Neural progenitor cell (in vitro differentiated cells): Measurements from ENCODE around the gene CCL17. TPM values are rescaled to one million over a fixed set of nuclear protein-coding genes. Genes with fewer than 3 reads are reported as not detected.
A peak's percentile ranks its signal among the peaks of the same experiment; 100 is the strongest.

Experiments used
- DNase-seq: peaks from one replicate; pipeline ENCODE4 v3.0.0-alpha.2; 2016; ENCODE audit warnings: low spot score
- H2AFZ ChIP-seq: fragments of 200-600 bp; sonication (generic); replicated peaks from 2 replicates; pipeline ENCODE4 v1.6.1; 2016; ENCODE audit warnings: antibody characterized with exemption
- H3F3A ChIP-seq: fragments of 200-600 bp; sonication (generic); 2 replicates; pipeline ENCODE4 v1.6.1; 2016; ENCODE audit warnings: antibody characterized with exemption, low read depth
- H3K27ac ChIP-seq: fragments of 200-600 bp; sonication (generic); 2 replicates; pipeline ENCODE4 v1.5.1; 2016; ENCODE audit warnings: mild to moderate bottlenecking
- H3K27me3 ChIP-seq: fragments of 200-600 bp; sonication (generic); 2 replicates; pipeline ENCODE4 v1.6.1; 2016; ENCODE audit warnings: mild to moderate bottlenecking, moderate library complexity
- H3K36me3 ChIP-seq: fragments of 200-600 bp; sonication (generic); 2 replicates; pipeline ENCODE4 v1.5.1; 2016
- H3K4me1 ChIP-seq: fragments of 200-600 bp; sonication (generic); 2 replicates; pipeline ENCODE4 v1.6.1; 2016; ENCODE audit warnings: mixed run types
- H3K4me2 ChIP-seq: fragments of 200-600 bp; sonication (generic); 2 replicates; pipeline ENCODE4 v1.6.1; 2016
- H3K4me3 ChIP-seq: fragments of 200-600 bp; sonication (generic); 2 replicates; pipeline ENCODE4 v1.5.1; 2016
- H3K79me2 ChIP-seq: fragments of 200-600 bp; sonication (generic); 2 replicates; pipeline ENCODE4 v1.6.1; 2016; ENCODE audit warnings: low read depth
- H3K9ac ChIP-seq: fragments of 200-600 bp; sonication (generic); 2 replicates; pipeline ENCODE4 v1.6.1; 2016
- H3K9me3 ChIP-seq: fragments of 200-600 bp; sonication (generic); 2 replicates; pipeline ENCODE4 v1.5.1; 2016; ENCODE audit warnings: low read depth
- H4K20me1 ChIP-seq: fragments of 200-600 bp; sonication (generic); 2 replicates; pipeline ENCODE4 v1.6.1; 2016; ENCODE audit warnings: low read depth
- H3K27ac Mint-ChIP-seq: 3 replicates; pipeline ENCODE4 v1.8.0; 2021; ENCODE audit warnings: mixed read lengths
- H3K27me3 Mint-ChIP-seq: 2 replicates; pipeline ENCODE4 v1.8.0; 2022; ENCODE audit warnings: low read depth, mild to moderate bottlenecking, inconsistent platforms, moderate library complexity, mixed read lengths; ENCODE audit not compliant: insufficient read depth
- H3K36me3 Mint-ChIP-seq: 3 replicates; pipeline ENCODE4 v1.8.0; 2021; ENCODE audit warnings: mixed read lengths
- H3K4me1 Mint-ChIP-seq: 3 replicates; pipeline ENCODE4 v1.8.0; 2021; ENCODE audit warnings: mixed read lengths
- H3K4me3 Mint-ChIP-seq: 3 replicates; pipeline ENCODE4 v1.8.0; 2021; ENCODE audit warnings: mild to moderate bottlenecking, moderate library complexity, mixed read lengths
- H3K9me3 Mint-ChIP-seq: 3 replicates; pipeline ENCODE4 v1.8.0; 2020; ENCODE audit warnings: mixed read lengths
- EZH2 ChIP-seq: fragments of 200-600 bp; sonication (generic); IDR thresholded peaks from 2 replicates; pipeline ENCODE4 v1.6.1; 2017; ENCODE audit warnings: antibody characterized with exemption, mild to moderate bottlenecking, moderate library complexity
- EZH2phosphoT487 ChIP-seq: fragments of 200-600 bp; sonication (generic); IDR thresholded peaks from 2 replicates; pipeline ENCODE4 v1.6.1; 2017; ENCODE audit warnings: antibody characterized with exemption
- total RNA-seq: library from RNA; depleted of rRNA; stranded (reverse); fragments of >200 nt; gene quantifications from 2 replicates; pipeline ENCODE4 v1.2.3, GENCODE V29; 2015; ENCODE audit warnings: low replicate concordance
- TF ChIP-seq, protein P1 (sequence below): fragments of 200-600 bp; sonication (generic); IDR thresholded peaks from 2 replicates; pipeline ENCODE4 v1.5.1; 2017; ENCODE audit warnings: antibody characterized with exemption, mild to moderate bottlenecking

The CCL17 gene
- total RNA-seq, 1 donor from 2014 or later = not detected

- Mint-ChIP-seq H3K36me3 (no peaks in the 10 kb centered on the region), H3K9me3 (no peaks in the 10 kb centered on the region), H3K27me3 (peaks cover 7% of the 10 kb centered on the region), H3K27ac (peak overlapping the region; percentile 36), H3K4me1 (peaks cover 11% of the 10 kb centered on the region), H3K4me3 (no peak overlapping the region)
- no peak for DNase-seq
- TF ChIP-seq EZH2 = no peak
- H3K79me2 ChIP-seq = no peaks in the 10 kb centered on the region
- no peak overlapping the region for H2AFZ ChIP-seq
- no peaks in the 10 kb centered on the region for H3F3A ChIP-seq
- no peaks in the 10 kb centered on the region for H3K36me3 ChIP-seq
- no peak overlapping the region for H3K9ac ChIP-seq
- H3K4me2 ChIP-seq = no peak overlapping the region
- H3K27ac ChIP-seq = no peak overlapping the region
- no peaks in the 10 kb centered on the region for H4K20me1 ChIP-seq
- H3K4me3 ChIP-seq = no peak overlapping the region
- H3K4me1 ChIP-seq = peaks cover 8% of the 10 kb centered on the region
- H3K27me3 ChIP-seq = no peaks in the 10 kb centered on the region
- no peaks in the 10 kb centered on the region for H3K9me3 ChIP-seq
Measured at GRCh38 chr16:57367116-57367752, 37.3 kb upstream of the CCL17 start.

DNA sequence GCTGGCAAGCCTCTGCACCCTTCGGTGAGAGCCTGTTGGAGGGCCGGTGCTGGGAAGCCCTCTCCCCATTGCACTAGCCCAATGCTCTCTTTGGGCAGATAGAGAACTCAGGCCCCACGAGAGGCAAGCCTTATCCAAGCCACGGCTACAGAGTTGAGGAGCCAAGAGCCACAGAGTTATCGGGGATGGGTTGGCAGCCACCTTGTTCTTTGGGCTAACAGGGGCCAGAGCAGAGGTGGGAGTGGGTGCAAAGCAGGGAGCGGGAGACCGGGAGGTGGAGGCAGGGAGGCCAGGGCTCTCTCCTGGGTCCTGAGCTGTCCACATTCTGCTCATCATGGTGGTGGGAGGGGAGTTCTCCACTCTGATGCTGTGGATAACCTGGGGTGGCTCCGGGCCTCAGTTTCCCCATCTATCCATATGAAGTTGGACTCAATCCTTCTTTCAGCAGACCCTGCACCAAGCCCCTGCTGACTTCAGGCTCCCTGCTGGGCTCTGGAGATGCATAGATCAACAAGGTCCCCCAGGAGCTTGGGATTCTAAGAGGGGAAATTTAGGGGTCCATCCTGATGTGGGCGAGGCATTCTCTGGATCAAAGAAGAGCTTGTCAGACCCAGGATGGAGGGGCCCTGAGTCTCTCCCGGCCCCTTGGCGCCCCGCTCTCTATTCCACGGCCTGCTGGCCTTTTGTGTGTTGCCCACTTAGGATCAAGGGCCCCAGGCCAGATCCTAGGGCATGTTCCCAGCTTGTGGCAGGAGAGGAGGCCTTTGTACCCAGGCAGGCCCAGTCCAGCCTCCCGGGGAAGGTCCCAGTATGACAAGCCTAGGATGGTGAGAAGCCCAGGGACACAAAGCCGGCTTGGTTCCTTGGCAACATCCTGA, 32.8 kb upstream of the CCL17 start:
- Histone ChIP-seq H2AFZ (peak overlapping the region; percentile 80), H3K4me1 (peaks cover 28% of the 10 kb centered on the region), H4K20me1 (no peaks in the 10 kb centered on the region), H3K4me2 (peak overlapping the region; percentile 73), H3K36me3 (no peaks in the 10 kb centered on the region), H3K27me3 (no peaks in the 10 kb centered on the region), H3K9ac (no peak overlapping the region), H3K4me3 (no peak overlapping the region), H3K9me3 (no peaks in the 10 kb centered on the region), H3K79me2 (no peaks in the 10 kb centered on the region), H3F3A (peaks cover 2% of the 10 kb centered on the region), H3K27ac (no peak overlapping the region)
- Mint-ChIP-seq H3K9me3 (no peaks in the 10 kb centered on the region), H3K4me1 (peaks cover 37% of the 10 kb centered on the region), H3K27me3 (peaks cover 7% of the 10 kb centered on the region), H3K4me3 (peak overlapping the region; percentile 83), H3K27ac (peak overlapping the region; percentile 96), H3K36me3 (peaks cover 2% of the 10 kb centered on the region)
- TF ChIP-seq EZH2phosphoT487 (no peak), EZH2 (no peak)
- TF ChIP-seq, protein P1, sequence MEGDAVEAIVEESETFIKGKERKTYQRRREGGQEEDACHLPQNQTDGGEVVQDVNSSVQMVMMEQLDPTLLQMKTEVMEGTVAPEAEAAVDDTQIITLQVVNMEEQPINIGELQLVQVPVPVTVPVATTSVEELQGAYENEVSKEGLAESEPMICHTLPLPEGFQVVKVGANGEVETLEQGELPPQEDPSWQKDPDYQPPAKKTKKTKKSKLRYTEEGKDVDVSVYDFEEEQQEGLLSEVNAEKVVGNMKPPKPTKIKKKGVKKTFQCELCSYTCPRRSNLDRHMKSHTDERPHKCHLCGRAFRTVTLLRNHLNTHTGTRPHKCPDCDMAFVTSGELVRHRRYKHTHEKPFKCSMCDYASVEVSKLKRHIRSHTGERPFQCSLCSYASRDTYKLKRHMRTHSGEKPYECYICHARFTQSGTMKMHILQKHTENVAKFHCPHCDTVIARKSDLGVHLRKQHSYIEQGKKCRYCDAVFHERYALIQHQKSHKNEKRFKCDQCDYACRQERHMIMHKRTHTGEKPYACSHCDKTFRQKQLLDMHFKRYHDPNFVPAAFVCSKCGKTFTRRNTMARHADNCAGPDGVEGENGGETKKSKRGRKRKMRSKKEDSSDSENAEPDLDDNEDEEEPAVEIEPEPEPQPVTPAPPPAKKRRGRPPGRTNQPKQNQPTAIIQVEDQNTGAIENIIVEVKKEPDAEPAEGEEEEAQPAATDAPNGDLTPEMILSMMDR = no peak
- no peak for DNase-seq

- Histone ChIP-seq H3F3A (peaks cover 2% of the 10 kb centered on the region), H3K79me2 (no peaks in the 10 kb centered on the region), H4K20me1 (no peaks in the 10 kb centered on the region), H3K4me1 (peaks cover 28% of the 10 kb centered on the region), H3K4me3 (peak within 1 kb of the TSS; percentile 32), H3K9ac (no peak within 1 kb of the TSS), H2AFZ (peak within 1 kb of the TSS; percentile 80), H3K27ac (no peak within 1 kb of the TSS), H3K9me3 (no peaks in the 10 kb centered on the region), H3K27me3 (no peaks in the 10 kb centered on the region), H3K36me3 (no peaks in the 10 kb centered on the region), H3K4me2 (peak within 1 kb of the TSS; percentile 73)
- Mint-ChIP-seq H3K27me3 (peaks cover 8% of the 10 kb centered on the region), H3K36me3 (peaks cover 2% of the 10 kb centered on the region), H3K9me3 (no peaks in the 10 kb centered on the region), H3K4me3 (peak within 1 kb of the TSS; percentile 83), H3K27ac (peak within 1 kb of the TSS; percentile 96), H3K4me1 (peaks cover 43% of the 10 kb centered on the region)
- TF ChIP-seq, protein P1 = peak; percentile 38
- no peak for TF ChIP-seq EZH2
- DNase-seq = peak; percentile 93
Measured at GRCh38 chr16:57372372-57373116, 32.0 kb upstream of the CCL17 start, which contains the start of gene CX3CL1. TSS of gene CX3CL1 (plus strand) at chr16:57372490. CDS start at chr16:57372569, 79 bp downstream.
